Measurements from ENCODE around the gene CORO2B. TPM values are rescaled to one million over a fixed set of nuclear protein-coding genes. Genes with fewer than 3 reads are reported as not detected.

The CORO2B gene
- total RNA-seq, 1 experiment from 2014 or later, result 0.14 TPM

DNA sequence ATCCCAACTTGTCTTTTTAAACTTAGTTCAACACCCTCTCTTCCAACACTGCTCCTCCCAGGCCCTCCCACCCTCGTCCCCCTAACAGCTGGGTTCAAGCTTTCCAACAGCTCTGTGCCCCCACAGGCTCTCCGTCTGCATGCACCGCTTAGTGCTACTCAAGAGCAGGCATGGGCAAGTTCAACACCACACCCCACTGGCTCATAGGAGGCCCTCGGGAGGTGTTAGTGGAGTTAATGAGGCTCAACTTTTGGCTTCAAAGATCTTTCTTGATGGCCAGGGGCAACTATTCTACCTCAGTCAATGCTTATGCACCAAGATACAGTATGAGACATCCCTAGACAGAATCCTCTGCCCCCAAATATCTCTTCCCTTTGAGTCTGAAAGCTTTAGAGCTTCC lies 127.5 kb downstream of the CORO2B start:
- Mint-ChIP-seq H3K4me1 (ENCODE audit: low read depth, unreplicated experiment) (no peaks in the 10 kb centered on the region), H3K27ac (ENCODE audit: unreplicated experiment) (no peak overlapping the region), H3K36me3 (ENCODE audit: insufficient read depth, unreplicated experiment) (no peaks in the 10 kb centered on the region), H3K4me3 (ENCODE audit: low read depth, unreplicated experiment) (no peak overlapping the region), H3K27me3 (ENCODE audit: unreplicated experiment) (peaks cover 58% of the 10 kb centered on the region), H3K9me3 (ENCODE audit: low read depth, unreplicated experiment) (no peaks in the 10 kb centered on the region)
- intact Hi-C loops (cut with micrococcal nuclease; ENCODE audit: unreplicated experiment), result no loop called here
- DNase-seq, result no peak
- CTCF ChIA-PET, result no interaction called here
- TF ChIP-seq, protein P1, sequence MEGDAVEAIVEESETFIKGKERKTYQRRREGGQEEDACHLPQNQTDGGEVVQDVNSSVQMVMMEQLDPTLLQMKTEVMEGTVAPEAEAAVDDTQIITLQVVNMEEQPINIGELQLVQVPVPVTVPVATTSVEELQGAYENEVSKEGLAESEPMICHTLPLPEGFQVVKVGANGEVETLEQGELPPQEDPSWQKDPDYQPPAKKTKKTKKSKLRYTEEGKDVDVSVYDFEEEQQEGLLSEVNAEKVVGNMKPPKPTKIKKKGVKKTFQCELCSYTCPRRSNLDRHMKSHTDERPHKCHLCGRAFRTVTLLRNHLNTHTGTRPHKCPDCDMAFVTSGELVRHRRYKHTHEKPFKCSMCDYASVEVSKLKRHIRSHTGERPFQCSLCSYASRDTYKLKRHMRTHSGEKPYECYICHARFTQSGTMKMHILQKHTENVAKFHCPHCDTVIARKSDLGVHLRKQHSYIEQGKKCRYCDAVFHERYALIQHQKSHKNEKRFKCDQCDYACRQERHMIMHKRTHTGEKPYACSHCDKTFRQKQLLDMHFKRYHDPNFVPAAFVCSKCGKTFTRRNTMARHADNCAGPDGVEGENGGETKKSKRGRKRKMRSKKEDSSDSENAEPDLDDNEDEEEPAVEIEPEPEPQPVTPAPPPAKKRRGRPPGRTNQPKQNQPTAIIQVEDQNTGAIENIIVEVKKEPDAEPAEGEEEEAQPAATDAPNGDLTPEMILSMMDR (IDR thresholded peaks at IDR 0.05; ENCODE audit: unreplicated experiment), result no peak
- no TSS peak for BruUV-seq (replicated peaks)

DNA sequence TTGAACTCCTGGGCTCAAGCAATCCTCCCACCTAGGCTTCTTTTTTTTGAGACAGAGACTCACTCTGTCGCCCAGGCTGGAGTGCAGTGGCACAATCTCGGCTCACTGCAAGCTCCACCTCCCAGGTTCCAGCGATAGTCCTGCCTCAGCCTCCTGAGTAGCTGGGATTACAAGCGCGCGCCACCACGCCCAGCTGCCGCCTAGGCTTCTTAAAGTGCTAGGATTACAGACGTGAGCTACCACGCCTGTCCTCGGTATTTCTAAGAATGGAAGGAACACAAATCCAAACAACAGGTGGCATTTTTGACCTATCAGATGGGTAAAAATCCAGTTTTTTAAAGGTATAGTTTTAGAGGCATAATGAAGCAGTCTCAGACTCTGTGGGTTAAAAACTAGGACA lies 128.1 kb downstream of the CORO2B start:
- intact Hi-C loops (cut with micrococcal nuclease; ENCODE audit: unreplicated experiment), result no loop called here
- Mint-ChIP-seq H3K27me3 (ENCODE audit: unreplicated experiment) (peaks cover 65% of the 10 kb centered on the region), H3K9me3 (ENCODE audit: low read depth, unreplicated experiment) (no peaks in the 10 kb centered on the region), H3K27ac (ENCODE audit: unreplicated experiment) (no peak overlapping the region), H3K4me3 (ENCODE audit: low read depth, unreplicated experiment) (no peak overlapping the region), H3K36me3 (ENCODE audit: insufficient read depth, unreplicated experiment) (no peaks in the 10 kb centered on the region), H3K4me1 (ENCODE audit: low read depth, unreplicated experiment) (no peaks in the 10 kb centered on the region)
- CTCF ChIA-PET, result no interaction called here
- DNase-seq, result no peak
- TF ChIP-seq, protein P1 (IDR thresholded peaks at IDR 0.05; ENCODE audit: unreplicated experiment), result no peak
- BruUV-seq (replicated peaks), result no TSS peak

DNA sequence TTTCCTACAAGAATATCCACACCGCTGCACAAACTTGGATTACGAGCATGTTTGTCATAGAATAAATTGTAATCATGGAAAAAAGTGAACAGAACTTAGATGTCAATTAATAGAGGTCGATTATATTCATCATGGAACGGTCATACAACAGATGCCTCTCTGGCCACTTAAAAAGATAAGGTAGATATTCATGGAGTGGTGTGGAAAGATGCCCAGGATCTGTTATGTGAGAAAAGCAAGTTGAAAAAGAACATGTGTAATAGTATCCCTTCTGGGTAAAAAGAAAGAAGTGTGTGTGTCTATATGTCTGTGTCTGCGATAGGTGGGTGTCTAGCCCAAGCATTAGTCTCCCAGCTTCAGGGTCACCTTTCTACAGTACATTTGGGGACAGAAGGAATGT lies 128.6 kb downstream of the CORO2B start:
- BruUV-seq (replicated peaks), result no TSS peak
- Mint-ChIP-seq H3K4me1 (ENCODE audit: low read depth, unreplicated experiment) (no peaks in the 10 kb centered on the region), H3K9me3 (ENCODE audit: low read depth, unreplicated experiment) (no peaks in the 10 kb centered on the region), H3K27me3 (ENCODE audit: unreplicated experiment) (peaks cover 69% of the 10 kb centered on the region), H3K27ac (ENCODE audit: unreplicated experiment) (no peak overlapping the region), H3K4me3 (ENCODE audit: low read depth, unreplicated experiment) (no peak overlapping the region), H3K36me3 (ENCODE audit: insufficient read depth, unreplicated experiment) (no peaks in the 10 kb centered on the region)
- CTCF ChIA-PET, result interaction anchor here (1.0 kb wide), 1 partner anchor 12 kb away, joined by 3 read pairs; no protein-coding TSS in a partner anchor
- TF ChIP-seq, protein P1 (IDR thresholded peaks at IDR 0.05; ENCODE audit: unreplicated experiment), result no peak
- DNase-seq, result no peak
- intact Hi-C loops (cut with micrococcal nuclease; ENCODE audit: unreplicated experiment), result no loop called here

DNA sequence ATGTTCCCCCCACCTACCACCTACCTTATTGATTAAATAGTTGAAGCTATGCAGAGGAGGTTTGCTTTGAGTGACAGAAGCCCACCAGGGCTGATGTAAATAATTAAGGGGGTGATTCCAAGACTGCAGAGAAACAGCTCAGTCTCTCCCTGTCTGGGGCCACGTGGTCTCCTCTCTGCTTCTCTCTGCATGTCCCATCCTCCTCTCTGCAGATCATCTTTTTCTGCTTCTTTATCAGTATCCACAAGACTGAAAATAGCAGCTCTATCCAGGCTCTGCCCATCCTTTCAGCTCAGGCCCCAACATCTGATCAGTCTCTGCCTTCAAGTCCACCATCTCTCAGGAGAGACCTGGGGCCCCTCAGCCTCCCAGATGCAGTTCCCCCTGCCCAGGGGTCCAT lies 131.1 kb downstream of the CORO2B start:
- H3K4me1 Mint-ChIP-seq (ENCODE audit: low read depth, unreplicated experiment), result no peaks in the 10 kb centered on the region
- peaks cover 88% of the 10 kb centered on the region for H3K27me3 Mint-ChIP-seq (ENCODE audit: unreplicated experiment)
- CTCF ChIA-PET, result no interaction called here
- no peak overlapping the region for H3K27ac Mint-ChIP-seq (ENCODE audit: unreplicated experiment)
- no peak overlapping the region for H3K4me3 Mint-ChIP-seq (ENCODE audit: low read depth, unreplicated experiment)
- intact Hi-C loops (cut with micrococcal nuclease; ENCODE audit: unreplicated experiment), result no loop called here
- TF ChIP-seq, protein P1 (IDR thresholded peaks at IDR 0.05; ENCODE audit: unreplicated experiment), result no peak
- H3K36me3 Mint-ChIP-seq (ENCODE audit: insufficient read depth, unreplicated experiment), result no peaks in the 10 kb centered on the region
- DNase-seq, result no peak
- BruUV-seq (replicated peaks), result no TSS peak
- no peaks in the 10 kb centered on the region for H3K9me3 Mint-ChIP-seq (ENCODE audit: low read depth, unreplicated experiment)

All from Calu3 (cell line).